Gastroesophageal sphincter (tissue), 3 donors: Measurements from ENCODE around the gene BRD4.

Source experiments
- CTCF ChIP-seq, 4 experiments: fragments of 200-600 bp in 2 of 4; fragments of 450-650 bp in 2 of 4; sonication (generic) in 1 of 4; IDR thresholded peaks; one replicate each; pipeline ENCODE4 v1.5.1; 2017 to 2019; ENCODE audit warnings: antibody characterized with exemption in 4 of 4, mild to moderate bottlenecking in 2 of 4, moderate library complexity in 2 of 4
- EP300 ChIP-seq: sonication (generic); formaldehyde crosslinking; IDR thresholded peaks from one replicate; pipeline ENCODE4 v1.6.1; 2017; ENCODE audit warnings: antibody characterized with exemption, mild to moderate bottlenecking
- POLR2A ChIP-seq, 2 donors: fragments of 450-650 bp; IDR thresholded peaks; one replicate each; pipeline ENCODE4 v1.6.1; 2017; ENCODE audit warnings: antibody characterized with exemption in 2 of 2, mild to moderate bottlenecking in 2 of 2, moderate library complexity in 1 of 2
- POLR2AphosphoS5 ChIP-seq: sonication (generic); formaldehyde crosslinking; IDR thresholded peaks from one replicate; pipeline ENCODE4 v1.6.1; 2017; ENCODE audit warnings: antibody characterized with exemption

- no peak for TF ChIP-seq CTCF (IDR thresholded peaks at IDR 0.05)
- no peak for TF ChIP-seq POLR2A (IDR thresholded peaks at IDR 0.05)
- TF ChIP-seq EP300 = no peak
- no peak for TF ChIP-seq POLR2AphosphoS5
Observed at GRCh38 chr19:15305582-15306334, 26.6 kb downstream of the BRD4 start.
